BJ (cell line): ENCODE data around the gene CD81. TPM values are rescaled to one million over a fixed set of nuclear protein-coding genes. Genes with fewer than 3 reads are reported as not detected.

Source experiments
- CTCF ChIA-PET: fragments of 350-600 bp; formaldehyde crosslinking; extraction: SDS; loops from one replicate; lab custom pipeline; 2021; ENCODE audit warnings: antibody characterized with exemption, inconsistent platforms; lab: Yijun Ruan, JAX
- POLR2A ChIA-PET: fragments of 300-600 bp; sonication (Branson Sonifier 250); formaldehyde crosslinking; extraction: SDS; loops from one replicate; lab custom pipeline; 2021; ENCODE audit warnings: antibody characterized with exemption; lab: Charles Lee
- DNase-seq: peaks from one replicate; pipeline ENCODE4 v3.0.0-alpha.2; 2011; ENCODE audit warnings: low read depth
- H3K27me3 ChIP-seq: 2 replicates; pipeline ENCODE4 v1.6.0; 2011; ENCODE audit warnings: low read length; ENCODE audit not compliant: control insufficient read depth, insufficient read depth
- H3K36me3 ChIP-seq: 2 replicates; pipeline ENCODE4 v1.5.1; 2011; ENCODE audit warnings: low read length; ENCODE audit not compliant: control insufficient read depth, insufficient read depth
- H3K4me3 ChIP-seq: 2 replicates; pipeline ENCODE4 v1.5.1; 2011; ENCODE audit warnings: low read depth, mild to moderate bottlenecking, control low read depth, low read length
- polyA plus RNA-seq: library from polyadenylated mRNA; depleted of rRNA; stranded (reverse); fragments of >200 nt; gene quantifications from 2 replicates; pipeline ENCODE4 v1.2.3, GENCODE V29; 2011
- TF ChIP-seq, protein P1 (sequence below): IDR thresholded peaks from 2 replicates; pipeline ENCODE4 v1.5.1; 2011; ENCODE audit warnings: low read depth, mild to moderate bottlenecking, control low read depth, inconsistent platforms, low read length, moderate library complexity; ENCODE audit not compliant: insufficient read depth

CD81 gene
- polyA plus RNA-seq, 1 experiment = 875 TPM

GRCh38 chr11:2343502-2343901 is 33.6 kb upstream of the CD81 start:
- Histone ChIP-seq H3K36me3 (no peaks in the 10 kb centered on the region), H3K27me3 (peaks cover 3% of the 10 kb centered on the region; the same call in 1 of the 2 replicates), H3K4me3 (no peak overlapping the region)
- CTCF ChIA-PET = no interaction called here
- POLR2A ChIA-PET = no interaction called here
- DNase-seq = no peak
- TF ChIP-seq, protein P1, sequence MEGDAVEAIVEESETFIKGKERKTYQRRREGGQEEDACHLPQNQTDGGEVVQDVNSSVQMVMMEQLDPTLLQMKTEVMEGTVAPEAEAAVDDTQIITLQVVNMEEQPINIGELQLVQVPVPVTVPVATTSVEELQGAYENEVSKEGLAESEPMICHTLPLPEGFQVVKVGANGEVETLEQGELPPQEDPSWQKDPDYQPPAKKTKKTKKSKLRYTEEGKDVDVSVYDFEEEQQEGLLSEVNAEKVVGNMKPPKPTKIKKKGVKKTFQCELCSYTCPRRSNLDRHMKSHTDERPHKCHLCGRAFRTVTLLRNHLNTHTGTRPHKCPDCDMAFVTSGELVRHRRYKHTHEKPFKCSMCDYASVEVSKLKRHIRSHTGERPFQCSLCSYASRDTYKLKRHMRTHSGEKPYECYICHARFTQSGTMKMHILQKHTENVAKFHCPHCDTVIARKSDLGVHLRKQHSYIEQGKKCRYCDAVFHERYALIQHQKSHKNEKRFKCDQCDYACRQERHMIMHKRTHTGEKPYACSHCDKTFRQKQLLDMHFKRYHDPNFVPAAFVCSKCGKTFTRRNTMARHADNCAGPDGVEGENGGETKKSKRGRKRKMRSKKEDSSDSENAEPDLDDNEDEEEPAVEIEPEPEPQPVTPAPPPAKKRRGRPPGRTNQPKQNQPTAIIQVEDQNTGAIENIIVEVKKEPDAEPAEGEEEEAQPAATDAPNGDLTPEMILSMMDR = no peak

- POLR2A ChIA-PET = no interaction called here
- DNase-seq = no peak
- Histone ChIP-seq H3K36me3 (no peaks in the 10 kb centered on the region), H3K27me3 (peaks cover 3% of the 10 kb centered on the region; the same call in 1 of the 2 replicates), H3K4me3 (no peak overlapping the region)
- TF ChIP-seq, protein P1 = no peak
- CTCF ChIA-PET = no interaction called here
Observed at GRCh38 chr11:2345050-2345449, 32.1 kb upstream of the CD81 start.

DNA sequence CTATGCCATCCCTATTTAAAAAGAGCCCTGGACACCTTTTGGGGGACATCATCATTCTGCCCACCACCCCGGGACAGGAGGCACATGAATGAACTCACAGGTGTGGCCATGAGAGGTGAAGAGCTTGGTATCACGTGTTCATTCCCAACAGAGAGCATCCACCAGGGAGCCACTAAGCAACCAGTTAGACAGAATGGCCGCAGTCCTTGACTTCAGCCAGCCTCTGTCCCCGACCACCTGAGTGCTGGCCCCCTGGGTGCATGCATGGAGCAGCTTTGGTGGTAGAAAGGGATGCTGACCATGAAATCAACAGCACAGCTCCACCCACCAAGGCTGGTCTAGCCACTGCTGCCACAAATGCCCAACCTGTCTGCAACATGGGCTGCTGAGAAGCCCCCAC is 31.1 kb upstream of the CD81 start:
- ChIA-PET POLR2A (interaction anchor here (0.5 kb wide), 1 partner anchor 354 kb away, joined by 7 read pairs; the partner anchor contains the start of gene KCNQ1OT1), CTCF (interaction anchor here (0.7 kb wide), 1 partner anchor 22 kb away, joined by 3 read pairs; no protein-coding TSS in a partner anchor)
- no peak for DNase-seq
- Histone ChIP-seq H3K36me3 (no peaks in the 10 kb centered on the region), H3K4me3 (no peak overlapping the region), H3K27me3 (peaks cover 2% of the 10 kb centered on the region; the same call in 1 of the 2 replicates)
- TF ChIP-seq, protein P1 = no peak

- no peak for DNase-seq
- no peak overlapping the region for H3K4me3 ChIP-seq
- no peaks in the 10 kb centered on the region; the same call in 1 of the 2 replicates for H3K27me3 ChIP-seq
- H3K36me3 ChIP-seq = no peaks in the 10 kb centered on the region
- POLR2A ChIA-PET = interaction anchor here (0.5 kb wide), 1 partner anchor 353 kb away, joined by 7 read pairs; the partner anchor contains the start of gene KCNQ1OT1
- CTCF ChIA-PET = no interaction called here
- TF ChIP-seq, protein P1 = no peak
Observed at GRCh38 chr11:2346586-2347307, 30.4 kb upstream of the CD81 start.

GRCh38 chr11:2347308-2347830 is 29.7 kb upstream of the CD81 start:
- TF ChIP-seq, protein P1 = no peak
- ChIA-PET CTCF (no interaction called here), POLR2A (no interaction called here)
- Histone ChIP-seq H3K27me3 (peaks cover 2% of the 10 kb centered on the region; the same call in 1 of the 2 replicates), H3K36me3 (no peaks in the 10 kb centered on the region), H3K4me3 (no peak overlapping the region)
- DNase-seq = no peak
